Smooth muscle cell of the umbilical artery (primary cell): ENCODE measurements around the gene ZFX. TPM values are rescaled to one million over a fixed set of nuclear protein-coding genes. Genes with fewer than 3 reads are reported as not detected.

ENCODE experiments used
- total RNA-seq: library from RNA; depleted of rRNA; stranded (reverse); fragments of >200 nt; gene quantifications from 2 replicates; pipeline ENCODE4 v1.2.3, GENCODE V29; 2014

ZFX gene
- total RNA-seq = 51.9 and 53.2 TPM in 2 replicates

GRCh38 chrX:24149351-24150050, at the start of gene ZFX:
Gene ZFX (plus strand): TSS chrX:24149729. CDS start chrX:24172743, 23,014 bp downstream.

Other genes starting within 250 kb of the ZFX start
- gene APOO, start 241.8 kb upstream of the ZFX start, total RNA-seq = 8.3 and 9.8 TPM in 2 replicates
- gene CXorf58, start 241.7 kb upstream of the ZFX start, total RNA-seq = not detected in 2 replicates
- gene KLHL15, start 122.5 kb upstream of the ZFX start, total RNA-seq = 8.6 and 8.8 TPM in 2 replicates
- 185 and 271 TPM in 2 replicates for gene EIF2S3, start 94.8 kb upstream of the ZFX start, total RNA-seq
- 0.28 TPM in 1 of 2 replicates, not detected in the other for gene SUPT20HL2, start 164.3 kb downstream of the ZFX start, total RNA-seq
- under 0.01 and 0.14 TPM in 2 replicates for gene SUPT20HL1, start 210.9 kb downstream of the ZFX start, total RNA-seq